ENCODE results near the gene ATP13A5. TPM values are rescaled to one million over a fixed set of nuclear protein-coding genes. Genes with fewer than 3 reads are reported as not detected.

The ATP13A5 gene
- total RNA-seq, 1 experiment from 2014 or later = not detected

GRCh38 chr3:193333229-193333628 lies 45.3 kb downstream of the ATP13A5 start:
- CTCF ChIA-PET = no interaction called here
- TF ChIP-seq REST (IDR thresholded peaks at IDR 0.05; ENCODE audit: insufficient read depth in 1 of 2, low read depth in 2 of 2, low read length in 1 of 2) = no peak
- no peak for TF ChIP-seq TCF7L2 (IDR thresholded peaks at IDR 0.05; ENCODE audit: low read depth, low read length)
- TF ChIP-seq CTCF (IDR thresholded peaks at IDR 0.05) = no peak
- no peak for TF ChIP-seq SIN3A (IDR thresholded peaks at IDR 0.05; ENCODE audit: borderline replicate concordance, insufficient read depth, low read depth, low read length)
- no peak for TF ChIP-seq POLR2AphosphoS5 (IDR thresholded peaks at IDR 0.05; ENCODE audit: low read depth, low read length)
- no peak for ATAC-seq
- Histone ChIP-seq H3K27ac (ENCODE audit: low read length) (no peak overlapping the region), H3K27me3 (ENCODE audit: control insufficient read depth, insufficient read depth, low read length) (no peaks in the 10 kb centered on the region), H3K4me3 (ENCODE audit: low read depth in 2 of 2, low read length in 2 of 2) (no peak overlapping the region), H3K9me3 (ENCODE audit: control insufficient read depth, insufficient read depth, low read depth, low read length) (no peaks in the 10 kb centered on the region), H3K4me1 (ENCODE audit: control insufficient read depth, insufficient read depth, low read length) (no peaks in the 10 kb centered on the region), H3K36me3 (ENCODE audit: control insufficient read depth, insufficient read depth, low read length) (no peaks in the 10 kb centered on the region)
- in situ Hi-C loops (cut with HindIII; ENCODE audit: low pct_unique_long_range_greater_than_20kb, low sequenced_read_pairs) = no loop called here
- intact Hi-C loops (cut with micrococcal nuclease; ENCODE audit: unreplicated experiment) = no loop called here
- no peak for DNase-seq (ENCODE audit: low read depth, low spot score)
- BruUV-seq (replicated peaks) = no TSS peak
- POLR2A ChIA-PET = no interaction called here

- ChIA-PET CTCF (no interaction called here), POLR2A (no interaction called here)
- Histone ChIP-seq H3K4me1 (ENCODE audit: control insufficient read depth, insufficient read depth, low read length) (no peaks in the 10 kb centered on the region), H3K9me3 (ENCODE audit: control insufficient read depth, insufficient read depth, low read depth, low read length) (no peaks in the 10 kb centered on the region), H3K27me3 (ENCODE audit: control insufficient read depth, insufficient read depth, low read length) (no peaks in the 10 kb centered on the region), H3K27ac (ENCODE audit: low read length) (no peak overlapping the region), H3K4me3 (ENCODE audit: low read depth in 2 of 2, low read length in 2 of 2) (no peak overlapping the region), H3K36me3 (ENCODE audit: control insufficient read depth, insufficient read depth, low read length) (no peaks in the 10 kb centered on the region)
- no peak for TF ChIP-seq POLR2AphosphoS5 (IDR thresholded peaks at IDR 0.05; ENCODE audit: low read depth, low read length)
- TF ChIP-seq CTCF (IDR thresholded peaks at IDR 0.05) = no peak
- no peak for TF ChIP-seq TCF7L2 (IDR thresholded peaks at IDR 0.05; ENCODE audit: low read depth, low read length)
- no peak for TF ChIP-seq REST (IDR thresholded peaks at IDR 0.05; ENCODE audit: insufficient read depth in 1 of 2, low read depth in 2 of 2, low read length in 1 of 2)
- no peak for TF ChIP-seq SIN3A (IDR thresholded peaks at IDR 0.05; ENCODE audit: borderline replicate concordance, insufficient read depth, low read depth, low read length)
- ATAC-seq (no peak), DNase-seq (ENCODE audit: low read depth, low spot score) (no peak)
- BruUV-seq (replicated peaks) = no TSS peak
- in situ Hi-C loops (cut with HindIII; ENCODE audit: low pct_unique_long_range_greater_than_20kb, low sequenced_read_pairs) = no loop called here
- intact Hi-C loops (cut with micrococcal nuclease; ENCODE audit: unreplicated experiment) = no loop called here
Measured at GRCh38 chr3:193330555-193331204, 47.9 kb downstream of the ATP13A5 start.

All from Panc1 (cell line).